Measurements from ENCODE around the gene MYO1F.

The MYO1F gene

GRCh38 chr19:8528500-8528899 lies 48.7 kb downstream of the MYO1F start:
- no peaks in the 10 kb centered on the region for H3K36me3 ChIP-seq
- H3K9me3 ChIP-seq = no peaks in the 10 kb centered on the region

GRCh38 chr19:8526345-8527091 lies 50.7 kb downstream of the MYO1F start:
- TF ChIP-seq CTCF (IDR thresholded peaks at IDR 0.05) = no peak
- Histone ChIP-seq H3K4me1 (peaks cover 0 to 15% (median 6%) of the 10 kb centered on the region in 4 donors), H3K9me3 (no peaks in the 10 kb centered on the region), H3K27me3 (no peaks in the 10 kb centered on the region), H3K27ac (peak overlapping the region; percentile 83 to 86), H3K36me3 (no peaks in the 10 kb centered on the region), H3K4me3 (peak overlapping the region; percentile 71 to 95)
- intact Hi-C loops (cut with DNase I; ENCODE audit: low total_unique reads) = no loop called here
- DNase-seq = peak; percentile 87 to 93

More at GRCh38 chr19:8528500-8528899, 48.7 kb downstream of the MYO1F start:
- no peak overlapping the region for H3K27ac ChIP-seq
- peaks cover 0 to 15% (median 6%) of the 10 kb centered on the region in 4 donors for H3K4me1 ChIP-seq
- no peak overlapping the region for H3K4me3 ChIP-seq
- no peak for DNase-seq
- intact Hi-C loops (cut with DNase I; ENCODE audit: low total_unique reads) = no loop called here
- H3K27me3 ChIP-seq = no peaks in the 10 kb centered on the region
- no peak for TF ChIP-seq CTCF (IDR thresholded peaks at IDR 0.05)

- peak overlapping the region; percentile 62 to 86 for H3K27ac ChIP-seq
- no peaks in the 10 kb centered on the region for H3K36me3 ChIP-seq
- H3K9me3 ChIP-seq = no peaks in the 10 kb centered on the region
- no peak for DNase-seq
- peak in 1 of 2 experiments; percentile 21 for TF ChIP-seq CTCF (IDR thresholded peaks at IDR 0.05)
- intact Hi-C loops (cut with DNase I; ENCODE audit: low total_unique reads) = no loop called here
- H3K4me1 ChIP-seq = peaks cover 0 to 15% (median 6%) of the 10 kb centered on the region in 4 donors
- peak overlapping the region; percentile 71 to 95 for H3K4me3 ChIP-seq
- peaks cover 0 to 2% of the 10 kb centered on the region in 2 donors for H3K27me3 ChIP-seq
These were observed 51.9 kb downstream of the MYO1F start for GRCh38 chr19:8525401-8525684.

- no peak overlapping the region for H3K4me3 ChIP-seq
- H3K9me3 ChIP-seq = no peaks in the 10 kb centered on the region
- no peak for TF ChIP-seq CTCF (IDR thresholded peaks at IDR 0.05)
- no peak for DNase-seq
- H3K27ac ChIP-seq = no peak overlapping the region
- intact Hi-C loops (cut with DNase I; ENCODE audit: low total_unique reads) = no loop called here
- H3K4me1 ChIP-seq = peaks cover 0 to 5% (median 3%) of the 10 kb centered on the region in 4 donors
- no peaks in the 10 kb centered on the region for H3K36me3 ChIP-seq
- H3K27me3 ChIP-seq = peaks cover 0 to 2% of the 10 kb centered on the region in 2 donors
These were observed 57.9 kb downstream of the MYO1F start for GRCh38 chr19:8519388-8519787.

GRCh38 chr19:8518536-8518935 lies 58.7 kb downstream of the MYO1F start:
- intact Hi-C loops (cut with DNase I; ENCODE audit: low total_unique reads) = no loop called here
- DNase-seq = no peak
- no peak for TF ChIP-seq CTCF (IDR thresholded peaks at IDR 0.05)
- H3K36me3 ChIP-seq = no peaks in the 10 kb centered on the region
- H3K27me3 ChIP-seq = peaks cover 0 to 2% of the 10 kb centered on the region in 2 donors
- H3K9me3 ChIP-seq = no peaks in the 10 kb centered on the region
- no peak overlapping the region for H3K27ac ChIP-seq
- no peak overlapping the region for H3K4me3 ChIP-seq
- H3K4me1 ChIP-seq = peaks cover 0 to 8% (median 3%) of the 10 kb centered on the region in 4 donors
